HG03064 (cell line): Measurements from ENCODE around the gene SGPP2.
"Not testable (repeated sequence)": the region's sequence is repeated elsewhere in the genome, so short reads cannot be mapped to it uniquely, and the experiment has no call there.

ENCODE experiments used
- ATAC-seq: cut with Tn5 transposase; IDR thresholded peaks from one replicate; pipeline ENCODE4 v1.9.1; 2021; ENCODE audit warnings: low read depth; ENCODE audit not compliant: unreplicated experiment

SGPP2 gene

GRCh38 chr2:222568865-222569264 is 144.5 kb downstream of the SGPP2 start:
- ATAC-seq, result no peak

- no peak for ATAC-seq
These were observed 145.5 kb downstream of the SGPP2 start for GRCh38 chr2:222569826-222570225.

GRCh38 chr2:222572264-222572721 is 147.9 kb downstream of the SGPP2 start:
- no peak for ATAC-seq

- no peak for ATAC-seq
These were observed 148.4 kb downstream of the SGPP2 start for GRCh38 chr2:222572751-222573174.

GRCh38 chr2:222575618-222576017 is 151.3 kb downstream of the SGPP2 start:
- ATAC-seq, result no peak

- ATAC-seq, result no peak
These were observed 152.1 kb downstream of the SGPP2 start for GRCh38 chr2:222576171-222577081.

- ATAC-seq, result no peak
These were observed 153.0 kb downstream of the SGPP2 start for GRCh38 chr2:222577341-222577740.

- no peak for ATAC-seq
These were observed 158.6 kb downstream of the SGPP2 start for GRCh38 chr2:222582928-222583327.

GRCh38 chr2:222584589-222584988 is 160.2 kb downstream of the SGPP2 start:
- ATAC-seq, result not testable (repeated sequence)

GRCh38 chr2:222591661-222592060 is 167.3 kb downstream of the SGPP2 start:
- no peak for ATAC-seq

- ATAC-seq, result no peak
These were observed 167.8 kb downstream of the SGPP2 start for GRCh38 chr2:222592176-222592575.

GRCh38 chr2:222594679-222595078 is 170.3 kb downstream of the SGPP2 start:
- no peak for ATAC-seq

GRCh38 chr2:222595581-222595980 is 171.2 kb downstream of the SGPP2 start:
- no peak for ATAC-seq

GRCh38 chr2:222598611-222599010 is 174.3 kb downstream of the SGPP2 start:
- ATAC-seq, result no peak

- no peak for ATAC-seq
These were observed 179.2 kb downstream of the SGPP2 start for GRCh38 chr2:222603501-222603900.

GRCh38 chr2:222604749-222605515 is 180.6 kb downstream of the SGPP2 start:
- ATAC-seq, result no peak

- ATAC-seq, result no peak
These were observed 182.0 kb downstream of the SGPP2 start for GRCh38 chr2:222606306-222606705.

- ATAC-seq, result no peak
These were observed 183.7 kb downstream of the SGPP2 start for GRCh38 chr2:222608081-222608480.

- no peak for ATAC-seq
These were observed 185.0 kb downstream of the SGPP2 start for GRCh38 chr2:222609381-222609780.
